ENCODE results near the gene GNB1. TPM values are rescaled to one million over a fixed set of nuclear protein-coding genes. Genes with fewer than 3 reads are reported as not detected.

GNB1 gene
- total RNA-seq, 1 experiment from 2014 or later, result 339 TPM

DNA sequence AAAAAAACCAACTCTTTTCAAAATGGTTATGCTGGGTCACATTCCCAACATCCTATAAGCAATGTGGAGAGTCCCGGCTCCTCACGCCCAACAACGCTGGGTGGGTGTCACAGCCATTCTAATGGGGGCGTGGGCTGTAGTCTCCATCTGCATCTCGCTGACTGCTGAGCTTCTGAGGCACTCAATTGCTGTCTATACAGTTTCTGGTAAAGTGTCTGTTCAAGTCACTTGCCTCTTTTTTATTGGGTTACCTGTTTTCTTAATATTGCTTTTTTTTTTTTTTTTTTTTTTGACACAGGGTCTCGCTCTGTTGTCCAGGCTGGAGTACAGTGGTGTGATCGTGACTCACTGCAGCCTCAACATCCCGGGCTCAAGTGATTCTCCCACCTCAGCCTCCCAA, 54.8 kb downstream of the GNB1 start (continued):
- TF ChIP-seq, protein P1, sequence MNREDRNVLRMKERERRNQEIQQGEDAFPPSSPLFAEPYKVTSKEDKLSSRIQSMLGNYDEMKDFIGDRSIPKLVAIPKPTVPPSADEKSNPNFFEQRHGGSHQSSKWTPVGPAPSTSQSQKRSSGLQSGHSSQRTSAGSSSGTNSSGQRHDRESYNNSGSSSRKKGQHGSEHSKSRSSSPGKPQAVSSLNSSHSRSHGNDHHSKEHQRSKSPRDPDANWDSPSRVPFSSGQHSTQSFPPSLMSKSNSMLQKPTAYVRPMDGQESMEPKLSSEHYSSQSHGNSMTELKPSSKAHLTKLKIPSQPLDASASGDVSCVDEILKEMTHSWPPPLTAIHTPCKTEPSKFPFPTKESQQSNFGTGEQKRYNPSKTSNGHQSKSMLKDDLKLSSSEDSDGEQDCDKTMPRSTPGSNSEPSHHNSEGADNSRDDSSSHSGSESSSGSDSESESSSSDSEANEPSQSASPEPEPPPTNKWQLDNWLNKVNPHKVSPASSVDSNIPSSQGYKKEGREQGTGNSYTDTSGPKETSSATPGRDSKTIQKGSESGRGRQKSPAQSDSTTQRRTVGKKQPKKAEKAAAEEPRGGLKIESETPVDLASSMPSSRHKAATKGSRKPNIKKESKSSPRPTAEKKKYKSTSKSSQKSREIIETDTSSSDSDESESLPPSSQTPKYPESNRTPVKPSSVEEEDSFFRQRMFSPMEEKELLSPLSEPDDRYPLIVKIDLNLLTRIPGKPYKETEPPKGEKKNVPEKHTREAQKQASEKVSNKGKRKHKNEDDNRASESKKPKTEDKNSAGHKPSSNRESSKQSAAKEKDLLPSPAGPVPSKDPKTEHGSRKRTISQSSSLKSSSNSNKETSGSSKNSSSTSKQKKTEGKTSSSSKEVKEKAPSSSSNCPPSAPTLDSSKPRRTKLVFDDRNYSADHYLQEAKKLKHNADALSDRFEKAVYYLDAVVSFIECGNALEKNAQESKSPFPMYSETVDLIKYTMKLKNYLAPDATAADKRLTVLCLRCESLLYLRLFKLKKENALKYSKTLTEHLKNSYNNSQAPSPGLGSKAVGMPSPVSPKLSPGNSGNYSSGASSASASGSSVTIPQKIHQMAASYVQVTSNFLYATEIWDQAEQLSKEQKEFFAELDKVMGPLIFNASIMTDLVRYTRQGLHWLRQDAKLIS (CRISPR knock-in tag; IDR thresholded peaks at IDR 0.05; ENCODE audit: borderline replicate concordance), result no peak
- TF ChIP-seq JAZF1 (CRISPR knock-in tag; IDR thresholded peaks at IDR 0.05), result no peak
- TF ChIP-seq, protein P2, sequence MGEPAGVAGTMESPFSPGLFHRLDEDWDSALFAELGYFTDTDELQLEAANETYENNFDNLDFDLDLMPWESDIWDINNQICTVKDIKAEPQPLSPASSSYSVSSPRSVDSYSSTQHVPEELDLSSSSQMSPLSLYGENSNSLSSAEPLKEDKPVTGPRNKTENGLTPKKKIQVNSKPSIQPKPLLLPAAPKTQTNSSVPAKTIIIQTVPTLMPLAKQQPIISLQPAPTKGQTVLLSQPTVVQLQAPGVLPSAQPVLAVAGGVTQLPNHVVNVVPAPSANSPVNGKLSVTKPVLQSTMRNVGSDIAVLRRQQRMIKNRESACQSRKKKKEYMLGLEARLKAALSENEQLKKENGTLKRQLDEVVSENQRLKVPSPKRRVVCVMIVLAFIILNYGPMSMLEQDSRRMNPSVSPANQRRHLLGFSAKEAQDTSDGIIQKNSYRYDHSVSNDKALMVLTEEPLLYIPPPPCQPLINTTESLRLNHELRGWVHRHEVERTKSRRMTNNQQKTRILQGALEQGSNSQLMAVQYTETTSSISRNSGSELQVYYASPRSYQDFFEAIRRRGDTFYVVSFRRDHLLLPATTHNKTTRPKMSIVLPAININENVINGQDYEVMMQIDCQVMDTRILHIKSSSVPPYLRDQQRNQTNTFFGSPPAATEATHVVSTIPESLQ (CRISPR knock-in tag; IDR thresholded peaks at IDR 0.05), result no peak

DNA sequence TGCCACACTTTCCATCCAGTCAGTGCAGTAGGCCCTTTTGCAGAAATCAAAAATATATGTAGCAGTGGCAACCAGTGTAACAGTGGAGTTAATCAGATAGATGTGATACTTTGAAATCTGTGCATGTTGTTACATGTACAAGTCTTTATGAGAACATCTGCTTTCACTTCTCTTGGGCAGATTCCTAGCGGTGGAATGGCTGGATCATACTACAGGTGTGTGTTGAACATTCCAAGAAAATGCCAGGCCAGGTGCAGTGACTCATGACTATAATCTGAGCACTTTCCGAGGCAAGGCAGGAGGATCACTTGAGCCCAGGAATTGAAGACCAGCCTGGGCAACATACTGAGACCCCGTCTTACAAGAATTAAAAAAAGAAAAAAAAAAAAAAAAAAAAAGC, 55.3 kb downstream of the GNB1 start:
- no peaks in the 10 kb centered on the region for H3K27me3 Mint-ChIP-seq (ENCODE audit: low read depth)
- H3K27ac Mint-ChIP-seq, result peak overlapping the region; percentile 50; the same call in 1 of the 2 replicates
- peaks cover 16% of the 10 kb centered on the region for H3K4me1 Mint-ChIP-seq
- H3K36me3 Mint-ChIP-seq, result peaks cover 46% of the 10 kb centered on the region
- ChIA-PET CTCF (no interaction called here), POLR2A (no interaction called here)
- ATAC-seq, result no peak
- DNase-seq (ENCODE audit: low spot score), result no peak
- H3K4me3 Mint-ChIP-seq, result no peak overlapping the region
- H3K9me3 Mint-ChIP-seq, result no peaks in the 10 kb centered on the region
- TF ChIP-seq FOXJ3 (CRISPR knock-in tag; IDR thresholded peaks at IDR 0.05; ENCODE audit: borderline replicate concordance) (no peak), ZNF121 (CRISPR knock-in tag; IDR thresholded peaks at IDR 0.05) (no peak), GTF2I (CRISPR knock-in tag; conservative IDR thresholded peaks at IDR 0.05) (no peak), JUN (CRISPR knock-in tag; IDR thresholded peaks at IDR 0.05) (no peak), GRHL2 (CRISPR knock-in tag; IDR thresholded peaks at IDR 0.05; ENCODE audit: insufficient replicate concordance, severe bottlenecking) (no peak)
- TF ChIP-seq, protein P3, sequence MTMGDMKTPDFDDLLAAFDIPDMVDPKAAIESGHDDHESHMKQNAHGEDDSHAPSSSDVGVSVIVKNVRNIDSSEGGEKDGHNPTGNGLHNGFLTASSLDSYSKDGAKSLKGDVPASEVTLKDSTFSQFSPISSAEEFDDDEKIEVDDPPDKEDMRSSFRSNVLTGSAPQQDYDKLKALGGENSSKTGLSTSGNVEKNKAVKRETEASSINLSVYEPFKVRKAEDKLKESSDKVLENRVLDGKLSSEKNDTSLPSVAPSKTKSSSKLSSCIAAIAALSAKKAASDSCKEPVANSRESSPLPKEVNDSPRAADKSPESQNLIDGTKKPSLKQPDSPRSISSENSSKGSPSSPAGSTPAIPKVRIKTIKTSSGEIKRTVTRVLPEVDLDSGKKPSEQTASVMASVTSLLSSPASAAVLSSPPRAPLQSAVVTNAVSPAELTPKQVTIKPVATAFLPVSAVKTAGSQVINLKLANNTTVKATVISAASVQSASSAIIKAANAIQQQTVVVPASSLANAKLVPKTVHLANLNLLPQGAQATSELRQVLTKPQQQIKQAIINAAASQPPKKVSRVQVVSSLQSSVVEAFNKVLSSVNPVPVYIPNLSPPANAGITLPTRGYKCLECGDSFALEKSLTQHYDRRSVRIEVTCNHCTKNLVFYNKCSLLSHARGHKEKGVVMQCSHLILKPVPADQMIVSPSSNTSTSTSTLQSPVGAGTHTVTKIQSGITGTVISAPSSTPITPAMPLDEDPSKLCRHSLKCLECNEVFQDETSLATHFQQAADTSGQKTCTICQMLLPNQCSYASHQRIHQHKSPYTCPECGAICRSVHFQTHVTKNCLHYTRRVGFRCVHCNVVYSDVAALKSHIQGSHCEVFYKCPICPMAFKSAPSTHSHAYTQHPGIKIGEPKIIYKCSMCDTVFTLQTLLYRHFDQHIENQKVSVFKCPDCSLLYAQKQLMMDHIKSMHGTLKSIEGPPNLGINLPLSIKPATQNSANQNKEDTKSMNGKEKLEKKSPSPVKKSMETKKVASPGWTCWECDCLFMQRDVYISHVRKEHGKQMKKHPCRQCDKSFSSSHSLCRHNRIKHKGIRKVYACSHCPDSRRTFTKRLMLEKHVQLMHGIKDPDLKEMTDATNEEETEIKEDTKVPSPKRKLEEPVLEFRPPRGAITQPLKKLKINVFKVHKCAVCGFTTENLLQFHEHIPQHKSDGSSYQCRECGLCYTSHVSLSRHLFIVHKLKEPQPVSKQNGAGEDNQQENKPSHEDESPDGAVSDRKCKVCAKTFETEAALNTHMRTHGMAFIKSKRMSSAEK (CRISPR knock-in tag; IDR thresholded peaks at IDR 0.05; ENCODE audit: borderline replicate concordance), result no peak
- TF ChIP-seq, protein P4, sequence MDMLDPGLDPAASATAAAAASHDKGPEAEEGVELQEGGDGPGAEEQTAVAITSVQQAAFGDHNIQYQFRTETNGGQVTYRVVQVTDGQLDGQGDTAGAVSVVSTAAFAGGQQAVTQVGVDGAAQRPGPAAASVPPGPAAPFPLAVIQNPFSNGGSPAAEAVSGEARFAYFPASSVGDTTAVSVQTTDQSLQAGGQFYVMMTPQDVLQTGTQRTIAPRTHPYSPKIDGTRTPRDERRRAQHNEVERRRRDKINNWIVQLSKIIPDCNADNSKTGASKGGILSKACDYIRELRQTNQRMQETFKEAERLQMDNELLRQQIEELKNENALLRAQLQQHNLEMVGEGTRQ (CRISPR knock-in tag; IDR thresholded peaks at IDR 0.05), result no peak
- TF ChIP-seq, protein P5, sequence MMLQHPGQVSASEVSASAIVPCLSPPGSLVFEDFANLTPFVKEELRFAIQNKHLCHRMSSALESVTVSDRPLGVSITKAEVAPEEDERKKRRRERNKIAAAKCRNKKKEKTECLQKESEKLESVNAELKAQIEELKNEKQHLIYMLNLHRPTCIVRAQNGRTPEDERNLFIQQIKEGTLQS (CRISPR knock-in tag; conservative IDR thresholded peaks at IDR 0.05), result no peak
- TF ChIP-seq, protein P2 (CRISPR knock-in tag; IDR thresholded peaks at IDR 0.05), result no peak
- TF ChIP-seq, protein P1 (CRISPR knock-in tag; IDR thresholded peaks at IDR 0.05; ENCODE audit: borderline replicate concordance), result no peak
- TF ChIP-seq, protein P6, sequence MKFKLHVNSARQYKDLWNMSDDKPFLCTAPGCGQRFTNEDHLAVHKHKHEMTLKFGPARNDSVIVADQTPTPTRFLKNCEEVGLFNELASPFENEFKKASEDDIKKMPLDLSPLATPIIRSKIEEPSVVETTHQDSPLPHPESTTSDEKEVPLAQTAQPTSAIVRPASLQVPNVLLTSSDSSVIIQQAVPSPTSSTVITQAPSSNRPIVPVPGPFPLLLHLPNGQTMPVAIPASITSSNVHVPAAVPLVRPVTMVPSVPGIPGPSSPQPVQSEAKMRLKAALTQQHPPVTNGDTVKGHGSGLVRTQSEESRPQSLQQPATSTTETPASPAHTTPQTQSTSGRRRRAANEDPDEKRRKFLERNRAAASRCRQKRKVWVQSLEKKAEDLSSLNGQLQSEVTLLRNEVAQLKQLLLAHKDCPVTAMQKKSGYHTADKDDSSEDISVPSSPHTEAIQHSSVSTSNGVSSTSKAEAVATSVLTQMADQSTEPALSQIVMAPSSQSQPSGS (CRISPR knock-in tag; IDR thresholded peaks at IDR 0.05; ENCODE audit: borderline replicate concordance, low read depth), result no peak

Measured in WTC11 (cell line).